HG03066 (cell line): ENCODE data around the gene PIGV.
"Not testable (repeated sequence)": the region's sequence is repeated elsewhere in the genome, so short reads cannot be mapped to it uniquely, and the experiment has no call there.

Source experiments
- ATAC-seq: cut with Tn5 transposase; IDR thresholded peaks from one replicate; pipeline ENCODE4 v1.9.1; 2021; ENCODE audit warnings: low read depth; ENCODE audit not compliant: unreplicated experiment

PIGV gene

DNA sequence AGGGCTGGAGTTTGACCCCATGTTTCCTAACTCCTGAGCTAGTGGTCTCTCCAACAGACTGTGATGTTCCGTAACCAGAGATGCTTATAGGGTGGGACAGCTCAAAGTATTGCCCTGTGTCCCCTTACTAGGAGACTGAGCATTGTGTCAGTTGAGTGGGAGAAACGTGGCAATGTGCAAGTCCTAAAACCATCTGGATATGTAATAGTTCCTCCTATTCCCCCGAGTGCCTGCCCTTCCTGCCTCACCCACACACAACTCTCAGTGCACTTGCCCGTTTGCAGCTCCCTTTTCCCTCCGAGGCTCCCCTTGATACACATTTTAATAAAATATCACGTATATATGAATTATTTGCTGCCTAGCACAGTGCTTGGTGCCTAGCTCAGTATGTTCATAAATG lies 3.4 kb downstream of the PIGV start:
- ATAC-seq = no peak

DNA sequence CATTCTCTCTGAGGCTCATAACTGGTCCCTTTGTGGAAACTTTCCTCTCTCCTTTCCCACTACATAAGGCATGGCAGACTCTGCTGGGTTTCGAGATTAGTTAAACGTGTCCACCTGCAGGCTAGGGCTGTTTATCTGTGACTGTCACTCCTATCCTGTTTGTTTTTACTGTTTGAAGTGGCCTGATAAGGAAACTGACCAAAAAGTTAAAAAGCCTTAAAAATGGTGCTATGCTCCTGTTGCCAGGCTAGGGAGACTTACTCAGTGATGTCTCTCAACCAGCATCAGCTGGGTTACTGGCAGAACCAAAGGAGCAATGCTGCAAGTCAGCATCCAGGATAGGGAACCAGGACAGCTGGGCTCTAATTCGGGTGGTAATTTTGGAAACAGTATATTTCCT lies 3.9 kb downstream of the PIGV start:
- ATAC-seq = no peak

GRCh38 chr1:26792924-26793323 lies 5.2 kb downstream of the PIGV start:
- ATAC-seq = no peak

GRCh38 chr1:26794391-26794790 lies 6.6 kb downstream of the PIGV start:
- no peak for ATAC-seq

- ATAC-seq = no peak
These were observed 9.9 kb downstream of the PIGV start for GRCh38 chr1:26797627-26798026.

DNA sequence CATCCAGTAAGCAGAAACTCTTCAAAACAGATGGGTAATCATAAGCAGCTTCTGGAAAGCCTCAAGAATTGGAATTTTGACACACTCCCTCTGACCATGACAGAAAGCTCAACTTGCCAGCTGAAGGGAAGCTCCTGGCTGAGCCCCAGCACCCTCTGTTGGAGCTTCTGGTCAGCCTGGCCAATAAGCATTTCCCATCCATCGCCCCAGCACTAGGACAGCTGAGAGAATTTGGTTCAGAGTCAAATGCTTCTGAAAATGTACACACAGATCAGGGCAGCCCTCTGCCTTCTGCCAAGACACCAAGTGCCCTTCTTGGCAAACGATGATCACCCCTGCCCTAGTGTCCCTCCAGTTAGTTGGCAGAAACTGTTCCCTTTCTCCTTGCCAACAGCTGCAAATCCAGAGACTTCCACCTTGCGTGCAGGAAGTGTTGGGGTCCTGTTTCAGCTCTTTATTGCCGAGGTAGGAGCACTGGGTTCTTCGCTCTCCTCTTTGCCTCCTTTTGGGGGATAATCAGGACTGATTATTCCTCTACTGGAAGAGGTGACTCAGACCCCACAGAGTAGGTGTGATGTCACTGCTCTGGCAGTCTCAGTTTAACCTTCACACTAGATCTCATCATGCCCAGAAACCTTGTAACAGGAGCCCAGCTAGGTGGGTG lies 11.9 kb downstream of the PIGV start:
- no peak for ATAC-seq

- not testable (repeated sequence) for ATAC-seq
These were observed 16.2 kb downstream of the PIGV start for GRCh38 chr1:26803932-26804331.

DNA sequence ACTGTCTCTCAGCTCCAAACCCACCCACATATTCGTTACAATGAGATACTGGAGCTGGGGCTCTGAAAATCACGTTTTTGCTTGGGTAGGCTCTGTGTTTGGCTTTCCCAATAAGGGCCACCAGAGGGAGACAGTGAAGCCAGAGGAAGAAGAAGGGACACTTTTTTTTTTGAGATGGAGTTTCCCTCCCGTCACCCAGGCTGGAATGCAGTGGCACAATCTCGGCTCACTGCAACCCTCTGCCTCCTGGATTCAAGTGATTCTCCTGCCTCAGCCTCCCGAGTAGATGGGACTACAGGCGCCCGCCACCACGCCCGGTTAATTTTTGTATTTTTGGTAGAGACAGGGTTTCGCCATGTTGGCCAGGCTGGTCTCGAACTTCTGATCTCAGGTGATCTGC lies 22.4 kb downstream of the PIGV start:
- not testable (repeated sequence) for ATAC-seq

GRCh38 chr1:26811057-26811456 lies 23.3 kb downstream of the PIGV start:
- ATAC-seq = no peak

DNA sequence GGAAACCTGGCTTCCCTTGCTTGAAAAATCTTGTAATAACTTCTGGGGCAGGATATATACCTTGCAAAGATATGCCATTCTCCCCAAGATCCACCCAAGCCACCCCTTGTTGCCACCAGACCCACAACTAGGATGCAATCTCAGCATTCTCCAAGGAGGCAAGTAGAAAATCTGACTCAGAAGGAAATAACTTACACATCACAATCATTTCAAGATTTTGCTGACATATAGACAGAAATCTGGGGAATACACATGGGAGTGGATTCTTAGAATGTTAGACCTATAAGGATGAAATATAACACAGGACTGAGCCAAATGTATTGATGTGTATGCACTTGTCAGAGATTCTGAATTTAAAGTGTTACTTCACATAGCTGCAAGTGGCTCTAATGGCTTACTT lies 24.0 kb downstream of the PIGV start:
- ATAC-seq = no peak

GRCh38 chr1:26814377-26814776 lies 26.6 kb downstream of the PIGV start:
- ATAC-seq = no peak

DNA sequence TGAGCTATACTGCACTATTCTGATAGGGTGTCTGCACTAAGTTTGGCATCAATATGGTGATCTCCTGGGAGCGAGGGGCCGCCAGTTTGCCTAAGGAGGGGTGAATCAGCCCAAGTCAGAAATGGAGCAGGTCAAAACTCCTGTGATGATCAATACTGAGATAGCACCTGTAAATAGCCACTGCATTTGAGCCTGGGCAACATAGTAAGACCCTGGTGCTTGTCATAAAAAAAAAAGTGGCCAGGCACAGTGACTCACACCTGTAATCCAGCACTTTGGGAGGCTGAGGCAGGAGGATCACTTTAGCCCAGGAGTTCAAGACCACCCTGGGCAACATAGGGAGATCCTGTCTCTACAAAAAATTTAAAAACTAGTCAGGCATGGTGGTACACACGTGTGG lies 27.1 kb downstream of the PIGV start:
- ATAC-seq = no peak

DNA sequence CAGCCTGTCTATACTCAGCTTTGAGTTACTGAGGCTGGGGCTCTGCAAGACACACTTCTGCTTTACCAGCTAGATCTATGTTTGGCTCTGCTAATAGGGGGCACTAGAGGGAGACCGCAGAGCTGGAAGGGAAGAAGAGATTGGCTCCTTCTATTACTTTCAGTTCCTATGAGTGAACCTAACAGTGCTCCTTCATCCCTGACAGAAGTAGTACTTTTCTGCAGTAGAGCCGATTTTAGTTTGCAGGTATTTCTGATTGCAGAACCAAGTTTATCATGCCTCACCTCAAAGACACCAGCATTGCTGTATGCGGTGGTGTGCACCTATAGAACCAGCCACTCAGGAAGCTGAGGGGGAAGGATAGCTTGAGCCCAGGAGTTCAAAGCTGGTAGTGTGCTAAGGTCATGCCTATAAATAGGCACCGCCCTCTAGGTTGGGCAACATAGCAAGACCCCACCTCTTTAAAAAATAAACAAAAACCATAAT lies 33.1 kb downstream of the PIGV start:
- ATAC-seq = no peak

GRCh38 chr1:26822737-26823395 lies 35.1 kb downstream of the PIGV start:
- ATAC-seq = no peak

- ATAC-seq = no peak
These were observed 37.0 kb downstream of the PIGV start for GRCh38 chr1:26824731-26825130.

DNA sequence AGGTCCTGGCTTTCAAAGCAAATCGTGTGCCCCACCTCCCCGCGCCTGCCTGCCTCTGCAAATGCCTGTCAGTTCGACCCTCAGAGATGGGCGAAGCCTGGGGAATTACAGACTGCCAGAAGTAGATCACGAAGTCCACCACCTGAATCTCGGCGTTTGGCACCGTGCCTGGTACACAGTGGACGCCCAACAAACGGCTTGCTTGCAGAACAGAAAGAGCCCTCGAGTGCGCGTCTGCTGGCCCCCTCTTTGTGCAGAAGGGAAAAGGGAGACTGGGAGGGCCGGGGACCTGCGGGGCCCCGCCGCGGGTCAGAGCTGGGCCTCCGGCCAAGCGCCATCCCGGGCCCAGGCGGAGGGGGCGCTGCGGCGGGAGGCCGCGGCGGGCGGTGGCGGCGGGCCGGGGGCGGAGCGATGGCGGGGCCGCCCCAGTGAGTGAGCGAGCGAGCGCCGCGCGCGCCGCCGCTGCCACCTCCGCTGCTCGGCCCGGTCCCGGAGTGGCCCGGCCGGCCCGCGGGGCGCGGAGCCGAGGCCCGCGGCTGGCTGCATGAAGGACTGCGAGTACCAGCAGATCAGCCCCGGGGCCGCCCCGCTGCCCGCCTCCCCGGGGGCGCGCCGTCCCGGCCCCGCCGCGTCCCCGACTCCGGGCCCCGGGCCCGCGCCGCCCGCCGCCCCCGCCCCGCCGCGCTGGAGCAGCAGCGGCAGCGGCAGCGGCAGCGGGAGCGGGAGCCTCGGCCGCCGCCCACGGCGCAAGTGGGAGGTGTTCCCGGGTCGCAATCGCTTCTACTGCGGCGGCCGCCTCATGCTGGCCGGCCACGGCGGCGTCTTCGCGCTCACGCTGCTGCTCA lies 38.7 kb downstream of the PIGV start, which contains the start of gene ZDHHC18:
ZDHHC18 (plus strand) TSS at position 428 of the 845 bp plus-strand sequence; CDS start at position 545, 117 bp downstream.
- no peak for ATAC-seq

DNA sequence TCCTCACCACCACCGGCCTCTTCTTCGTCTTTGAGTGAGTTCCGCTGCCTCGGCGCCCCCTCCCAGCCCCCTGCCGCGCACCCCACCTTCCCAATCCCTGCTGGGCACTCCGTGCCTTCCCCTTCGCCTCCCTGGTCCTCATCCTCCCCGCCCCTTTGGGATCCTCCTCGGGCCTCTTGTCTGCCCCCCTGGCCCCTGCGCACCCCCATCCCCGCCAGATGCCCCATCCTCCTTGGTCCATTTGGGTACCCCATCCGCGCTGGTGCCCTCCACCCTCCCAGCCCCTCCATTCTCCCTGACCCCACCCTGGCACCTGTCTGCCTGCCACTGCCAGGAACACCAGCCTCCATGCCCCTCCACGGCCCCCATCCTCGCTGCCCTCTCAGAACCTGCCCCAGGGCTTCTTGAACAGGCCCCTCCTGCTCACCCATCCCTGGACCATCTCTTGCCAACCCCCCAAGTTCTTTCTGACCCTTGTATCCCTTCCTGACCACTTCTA lies 39.4 kb downstream of the PIGV start:
- no peak for ATAC-seq

- ATAC-seq = no peak
These were observed 39.9 kb downstream of the PIGV start for GRCh38 chr1:26827663-26828062.

DNA sequence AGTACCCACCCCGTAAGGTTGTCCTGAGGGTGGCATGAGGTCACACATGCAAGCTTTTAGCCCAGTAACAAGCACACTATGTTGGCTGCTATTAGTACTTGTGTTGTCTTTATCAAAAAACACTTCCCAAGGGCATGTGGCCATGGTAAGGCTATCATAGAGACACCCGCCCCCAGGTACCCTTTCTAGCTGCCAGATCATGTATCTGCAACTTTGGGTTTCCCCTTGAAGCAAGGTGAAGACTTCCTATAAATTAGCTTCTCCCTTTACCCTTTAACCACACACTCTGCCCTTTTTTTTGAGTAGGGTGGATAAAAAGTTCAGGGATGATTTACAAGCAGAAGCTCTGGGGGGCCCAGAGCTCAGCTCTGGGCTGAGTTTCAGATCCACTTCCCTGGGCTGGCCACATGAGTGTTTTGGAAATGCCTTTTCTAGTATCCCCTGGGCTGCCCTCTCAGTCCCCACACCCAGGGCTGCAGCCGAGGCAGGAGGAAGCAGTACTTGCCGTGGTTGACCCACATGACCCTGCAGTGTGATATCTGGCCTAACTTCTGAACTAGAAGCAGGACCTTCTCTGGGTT lies 40.8 kb downstream of the PIGV start:
- no peak for ATAC-seq

DNA sequence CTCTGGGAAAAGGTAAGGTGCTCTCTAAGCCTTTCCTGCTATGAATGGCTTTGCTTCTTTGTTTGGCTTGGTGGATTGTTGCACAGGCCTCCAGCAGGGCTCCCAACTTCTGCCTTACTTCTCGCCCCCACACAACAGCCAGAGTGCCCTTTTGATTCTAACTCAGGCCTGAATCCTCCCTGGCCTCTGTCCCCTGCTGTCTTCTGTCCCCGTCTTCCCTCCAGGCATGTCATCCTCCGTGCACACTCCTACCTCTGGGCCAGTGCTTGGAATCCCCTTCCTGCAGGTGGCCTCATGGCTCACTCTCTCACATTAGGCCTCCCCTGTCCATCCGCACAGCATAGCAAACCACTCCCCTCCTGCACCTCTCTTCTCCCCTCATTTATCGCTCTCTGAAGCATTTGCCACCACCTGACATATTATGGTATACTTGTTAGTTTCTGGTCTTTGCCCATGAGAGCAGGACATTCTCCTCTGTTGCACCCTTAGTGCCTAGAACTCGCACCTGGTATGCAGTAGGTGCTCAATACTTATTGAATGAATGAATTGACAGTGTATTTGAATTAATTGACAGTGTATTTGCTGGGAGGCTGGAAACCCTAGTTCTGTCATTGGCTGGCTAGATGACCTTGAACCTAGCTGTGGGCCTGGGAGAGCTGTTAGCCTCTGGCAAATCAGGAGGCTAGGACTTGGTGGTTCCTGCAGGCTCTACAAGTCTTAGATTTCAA lies 41.6 kb downstream of the PIGV start:
- ATAC-seq = no peak
